ENCODE measurements around the gene SNCAIP.
"Not testable (repeated sequence)": the region's sequence is repeated elsewhere in the genome, so short reads cannot be mapped to it uniquely, and the experiment has no call there.

Gene SNCAIP

DNA sequence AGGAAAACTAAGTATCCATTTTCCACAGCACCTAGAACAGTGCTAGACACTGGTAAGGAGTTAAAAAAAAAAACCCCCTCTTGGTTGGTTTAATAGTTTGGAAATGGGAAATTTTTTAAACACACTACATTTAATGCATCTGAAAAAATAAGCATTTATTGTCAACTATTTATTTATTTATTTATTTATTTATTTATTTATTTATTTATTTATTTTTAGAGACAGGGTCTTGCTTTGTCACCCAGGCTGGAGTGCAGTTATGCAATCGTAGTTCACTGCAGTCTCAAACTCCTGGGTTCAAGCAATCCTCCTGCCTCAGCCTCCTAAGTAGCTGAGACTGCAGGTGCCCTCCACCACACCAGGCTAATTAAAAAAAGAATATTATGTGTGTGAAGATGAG lies 51.6 kb downstream of the SNCAIP start:
- DNase-seq, result no peak

GRCh38 chr5:122366501-122366900 lies 54.5 kb downstream of the SNCAIP start:
- DNase-seq, result no peak

DNA sequence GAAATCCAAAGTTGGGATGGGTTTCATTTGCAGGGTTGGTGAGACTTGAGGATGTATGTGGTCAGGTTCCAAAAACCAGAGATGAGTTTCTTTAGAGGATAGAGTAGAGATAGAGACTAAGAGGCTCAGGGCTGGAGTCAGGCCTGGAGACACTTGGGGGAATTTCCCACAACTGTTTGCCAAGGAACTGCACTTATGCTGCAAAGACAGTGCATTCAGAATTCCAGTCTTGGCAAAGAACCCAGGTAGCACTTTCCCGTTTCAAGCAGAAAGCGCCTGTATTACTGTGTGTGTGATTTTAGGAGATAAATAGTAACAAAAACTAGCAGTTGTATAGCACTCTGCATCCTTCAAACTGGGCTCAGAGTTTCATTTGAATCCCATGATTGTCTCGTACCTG lies 55.4 kb downstream of the SNCAIP start:
- no peak for DNase-seq

GRCh38 chr5:122368510-122369251 lies 56.6 kb downstream of the SNCAIP start:
- DNase-seq, result no peak

DNA sequence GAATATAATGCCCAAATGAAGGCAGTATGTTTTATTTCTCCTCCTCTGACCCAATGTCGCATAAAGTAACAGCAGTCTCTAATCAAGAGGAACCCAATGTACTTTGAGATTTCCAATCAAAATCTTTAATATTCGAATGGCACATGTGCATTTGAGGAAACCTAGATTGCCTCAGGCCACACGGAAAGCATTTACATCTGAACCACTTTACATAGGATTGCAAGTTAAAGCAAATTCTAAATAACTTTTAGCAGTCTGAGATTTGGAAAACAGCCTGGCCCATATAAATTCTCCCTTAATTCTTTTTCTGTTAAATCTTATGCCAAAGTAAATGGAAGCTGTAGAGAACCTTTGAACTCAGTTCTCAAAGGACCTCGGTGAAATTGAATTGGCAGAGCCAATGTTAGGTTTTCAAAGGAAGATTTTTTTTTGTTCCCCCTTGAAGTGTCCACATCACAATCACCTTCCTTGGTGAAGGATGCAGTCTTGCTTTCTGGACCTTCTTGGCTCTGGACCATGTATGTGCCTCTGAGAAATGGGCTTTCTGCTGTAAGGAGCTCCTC lies 57.3 kb downstream of the SNCAIP start:
- no peak for DNase-seq

DNA sequence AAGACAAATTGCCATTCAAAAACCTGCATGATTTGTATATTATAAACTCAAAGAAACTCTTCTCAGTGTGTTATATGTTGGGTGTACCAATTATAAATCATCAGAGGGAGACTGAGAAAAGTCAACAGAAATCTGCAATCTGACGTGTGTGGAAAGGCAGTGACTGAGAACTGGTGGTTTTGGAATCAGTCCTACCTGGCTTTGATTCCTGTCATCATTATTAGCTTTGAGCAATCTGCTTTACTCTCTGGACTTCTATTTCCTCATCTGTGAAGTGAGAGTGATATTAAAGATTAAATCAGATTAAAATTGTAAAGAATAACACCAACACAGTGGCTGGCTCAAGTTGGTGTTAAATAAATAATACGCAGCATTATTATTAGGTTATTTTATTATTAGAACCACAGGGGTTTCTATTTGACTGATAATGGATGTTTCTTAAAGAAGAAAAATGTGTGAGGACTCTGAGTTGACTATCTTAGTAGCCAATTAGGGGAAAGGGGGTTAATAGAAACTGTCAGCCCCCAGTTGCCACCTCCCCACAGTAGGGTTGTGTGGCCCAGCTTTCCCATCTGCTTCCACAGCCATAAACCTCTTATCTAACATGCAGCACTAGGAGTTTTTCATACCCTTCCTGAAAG lies 59.6 kb downstream of the SNCAIP start:
- DNase-seq, result no peak

DNA sequence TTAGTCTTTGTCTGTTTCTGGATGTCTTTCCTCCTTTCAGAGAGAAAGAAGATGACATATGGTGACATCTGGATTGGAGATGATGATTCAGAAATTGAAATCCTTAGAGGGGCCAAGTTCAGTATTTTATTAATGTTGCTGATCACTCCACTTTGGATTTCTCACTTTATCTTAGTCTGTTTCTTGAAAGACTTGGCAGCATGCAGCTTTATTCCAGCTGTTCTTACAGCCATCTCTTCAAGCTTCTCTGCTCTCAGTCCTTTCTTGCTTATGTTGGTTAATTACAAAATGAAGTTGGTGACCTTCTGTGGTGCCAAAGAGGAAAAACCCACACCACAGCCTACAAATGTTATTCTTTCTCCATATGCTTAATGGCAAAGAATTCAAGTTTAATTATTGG lies 62.1 kb downstream of the SNCAIP start:
- no peak for DNase-seq

- no peak for DNase-seq
Measured at GRCh38 chr5:122375801-122376200, 63.8 kb downstream of the SNCAIP start.

- no peak for DNase-seq
Measured at GRCh38 chr5:122376250-122376649, 64.2 kb downstream of the SNCAIP start.

GRCh38 chr5:122377026-122377425 lies 65.0 kb downstream of the SNCAIP start:
- no peak for DNase-seq

- DNase-seq, result not testable (repeated sequence)
Measured at GRCh38 chr5:122382938-122383337, 70.9 kb downstream of the SNCAIP start.

GRCh38 chr5:122384739-122385235 lies 72.8 kb downstream of the SNCAIP start:
- DNase-seq, result no peak

GRCh38 chr5:122385286-122385685 lies 73.2 kb downstream of the SNCAIP start:
- DNase-seq, result no peak

DNA sequence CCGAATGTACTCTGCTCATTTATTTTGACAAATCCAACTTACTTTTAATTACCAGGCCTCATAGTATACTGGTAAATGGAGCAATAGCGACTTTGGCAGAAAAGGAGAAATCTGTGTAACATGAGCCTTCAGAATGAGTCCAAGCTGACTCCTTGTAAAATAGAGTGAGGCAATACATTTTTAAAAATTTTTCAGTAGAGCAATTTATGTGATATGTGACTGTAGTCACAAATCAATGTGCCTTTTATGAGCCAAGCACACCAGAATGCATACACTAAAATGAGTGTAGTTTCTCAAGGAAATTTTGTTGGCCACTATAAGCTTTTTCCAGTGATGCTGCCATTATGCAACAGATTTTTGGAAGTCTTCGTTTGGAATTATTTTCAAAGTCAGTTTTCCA lies 73.8 kb downstream of the SNCAIP start:
- no peak for DNase-seq

DNA sequence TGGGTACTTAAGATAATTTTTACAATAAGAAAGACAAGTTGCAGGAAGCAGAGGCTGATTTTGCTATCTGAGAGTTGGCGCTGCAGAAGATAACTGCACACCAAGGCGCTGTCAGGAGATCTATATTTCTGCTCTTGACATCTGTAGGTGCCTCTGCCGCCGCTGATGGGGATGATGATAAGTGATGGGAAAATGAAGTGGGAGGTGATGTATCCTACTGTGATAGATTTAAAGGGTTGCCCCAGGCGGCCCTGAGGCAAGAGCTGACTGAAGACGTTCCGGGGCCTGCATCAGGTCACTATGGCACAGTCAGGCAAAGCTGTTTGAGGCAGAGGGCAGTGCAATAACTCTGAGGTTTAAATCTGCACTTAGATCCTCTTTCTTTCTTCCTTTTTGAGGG lies 78.1 kb downstream of the SNCAIP start:
- no peak for DNase-seq

- no peak for DNase-seq
Measured at GRCh38 chr5:122390694-122391093, 78.7 kb downstream of the SNCAIP start.

GRCh38 chr5:122391621-122392020 lies 79.6 kb downstream of the SNCAIP start:
- no peak for DNase-seq

GRCh38 chr5:122392224-122392623 lies 80.2 kb downstream of the SNCAIP start:
- DNase-seq, result no peak

DNA sequence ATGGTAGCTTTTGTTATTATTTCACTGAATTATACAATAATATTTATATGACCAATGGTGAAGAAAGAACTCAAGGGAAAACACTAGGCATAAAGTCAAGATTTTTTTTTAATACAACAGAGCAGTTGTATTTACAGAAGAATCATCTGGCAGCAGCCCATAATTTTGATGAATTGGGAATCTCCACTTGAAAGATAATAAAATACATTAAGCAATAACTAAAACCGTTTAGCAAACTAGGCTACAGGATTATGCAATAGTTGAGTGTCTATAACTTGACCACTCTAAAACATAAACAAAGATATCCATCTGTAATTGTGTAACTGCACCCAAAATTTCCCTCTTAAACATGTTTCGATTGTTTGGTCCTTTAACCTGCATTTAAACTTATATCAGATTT lies 80.8 kb downstream of the SNCAIP start:
- DNase-seq, result no peak

- DNase-seq, result no peak
Measured at GRCh38 chr5:122394284-122394930, 82.4 kb downstream of the SNCAIP start.

DNA sequence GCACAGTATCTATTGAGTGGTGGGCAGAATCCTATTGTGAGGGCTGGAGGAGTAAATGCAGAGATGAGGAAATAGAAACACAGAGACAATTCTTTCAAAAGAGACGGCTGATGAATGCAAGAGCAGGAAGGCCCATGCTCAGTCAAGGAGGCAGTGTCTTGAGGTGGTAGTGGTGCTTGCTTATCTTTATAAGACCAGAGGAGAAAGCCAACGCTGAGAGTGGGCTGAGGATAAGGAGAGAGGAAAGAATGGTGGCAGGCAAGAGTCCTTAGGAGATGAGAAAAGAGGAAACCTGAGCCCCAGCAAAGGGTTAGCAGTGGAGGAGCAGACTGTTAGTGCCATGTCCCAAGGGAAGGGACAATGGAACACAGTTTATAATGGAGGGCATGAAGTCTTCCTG lies 86.0 kb downstream of the SNCAIP start:
- DNase-seq, result no peak

DNA sequence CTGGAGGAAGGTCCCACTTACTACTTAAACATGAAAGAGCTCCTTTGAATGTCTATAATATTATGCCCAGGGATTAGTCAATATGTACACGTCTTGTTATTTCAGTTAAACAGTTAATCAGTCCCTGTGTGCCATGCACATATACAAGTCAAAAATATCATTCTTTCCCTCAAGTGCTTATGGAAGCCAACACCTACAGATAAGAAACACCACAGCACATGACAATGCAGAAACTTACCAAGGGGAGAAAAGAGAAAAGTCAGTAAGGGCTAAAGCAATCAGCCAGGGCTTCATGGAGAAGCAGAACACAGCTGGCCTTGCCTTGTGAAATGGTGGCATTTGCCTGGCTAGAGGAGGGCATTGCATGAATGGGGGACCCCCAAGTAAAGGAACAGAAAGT lies 88.3 kb downstream of the SNCAIP start:
- no peak for DNase-seq

GRCh38 chr5:122400938-122401337 lies 88.9 kb downstream of the SNCAIP start:
- DNase-seq, result no peak

Measured in CD4-positive, alpha-beta T cell treated with Interleukin-17A for 4 hours (primary cell).